ACC112 (cell line): ENCODE data around the gene HRH1.

ENCODE experiments used
- H2AFZ ChIP-seq: fragments of 200-600 bp; sonication (generic); one replicate; pipeline ENCODE4 v1.6.0; 2017; ENCODE audit warnings: antibody characterized with exemption, low read length; ENCODE audit not compliant: unreplicated experiment
- H3K27ac ChIP-seq: fragments of 200-600 bp; sonication (generic); 2 replicates; pipeline ENCODE4 v1.5.1; 2014; ENCODE audit warnings: low read depth, mild to moderate bottlenecking, antibody characterized with exemption, low read length, moderate library complexity
- H3K27me3 ChIP-seq: fragments of 200-600 bp; sonication (generic); 2 replicates; pipeline ENCODE4 v1.6.1; 2014; ENCODE audit warnings: mild to moderate bottlenecking, antibody characterized with exemption, low read length, moderate library complexity, mixed read lengths; ENCODE audit not compliant: insufficient read depth
- H3K36me3 ChIP-seq: fragments of 200-600 bp; sonication (generic); 2 replicates; pipeline ENCODE4 v1.6.1; 2016; ENCODE audit warnings: mild to moderate bottlenecking, antibody characterized with exemption, low read length, moderate library complexity, mixed read lengths; ENCODE audit not compliant: insufficient read depth
- H3K4me1 ChIP-seq: fragments of 200-600 bp; sonication (generic); one replicate; pipeline ENCODE4 v1.6.1; 2016; ENCODE audit warnings: low read length, mixed read lengths; ENCODE audit not compliant: insufficient read depth, unreplicated experiment, control insufficient read depth
- H3K4me3 ChIP-seq: fragments of 200-600 bp; sonication (generic); 2 replicates; pipeline ENCODE4 v1.5.1; 2014; ENCODE audit warnings: mild to moderate bottlenecking, low read depth, low read length
- H3K79me2 ChIP-seq: fragments of 200-600 bp; sonication (generic); one replicate; pipeline ENCODE4 v1.6.0; 2016; ENCODE audit warnings: low read length; ENCODE audit not compliant: control insufficient read depth, unreplicated experiment, insufficient read depth

The HRH1 gene

DNA sequence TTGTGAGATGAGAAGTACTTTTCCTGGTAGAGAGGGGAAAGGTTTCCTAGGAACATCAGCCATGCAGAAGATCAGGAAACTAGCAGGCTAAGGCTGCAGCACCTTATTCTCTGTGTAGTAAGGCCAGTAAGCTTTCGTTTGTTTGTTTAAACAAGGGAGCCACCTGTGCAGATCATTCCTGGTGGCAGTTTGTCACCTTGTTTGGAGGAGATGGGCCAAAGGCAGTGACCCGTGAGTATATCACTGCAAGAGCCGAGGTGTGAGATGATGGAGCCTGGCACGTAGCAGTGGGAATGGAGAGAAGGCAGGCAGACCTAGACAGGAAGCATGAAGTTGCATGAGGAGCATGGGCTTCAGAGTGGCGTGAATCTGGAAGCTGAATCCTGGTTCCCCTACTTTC lies 137.5 kb downstream of the HRH1 start:
- H3K27ac ChIP-seq = peak overlapping the region; percentile 96
- H3K36me3 ChIP-seq = no peaks in the 10 kb centered on the region
- H3K4me3 ChIP-seq = no peak overlapping the region
- peaks cover 30% of the 10 kb centered on the region for H3K79me2 ChIP-seq
- H3K27me3 ChIP-seq = no peaks in the 10 kb centered on the region
- H2AFZ ChIP-seq = no peak overlapping the region
- peaks cover 48% of the 10 kb centered on the region for H3K4me1 ChIP-seq

DNA sequence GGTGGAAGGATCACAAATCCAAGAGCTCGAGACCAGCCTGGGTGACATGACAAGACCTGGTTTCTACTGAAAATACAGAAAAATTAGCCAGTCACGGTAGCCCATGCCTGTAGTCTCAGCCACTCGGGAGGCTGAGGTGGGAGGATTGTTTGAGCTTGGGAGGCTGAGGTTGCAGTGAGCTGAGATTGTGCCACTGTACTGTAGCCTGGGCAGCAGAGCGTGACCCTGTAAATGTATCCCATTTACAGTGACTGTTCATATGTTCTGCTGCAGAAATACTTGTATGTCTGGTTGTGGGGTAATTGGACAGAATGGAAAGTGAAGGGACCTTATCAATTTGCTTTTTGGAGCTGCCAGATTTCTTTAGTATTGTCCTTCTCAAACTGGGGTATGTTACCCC lies 142.8 kb downstream of the HRH1 start:
- no peak overlapping the region for H3K4me3 ChIP-seq
- no peaks in the 10 kb centered on the region for H3K27me3 ChIP-seq
- no peaks in the 10 kb centered on the region for H3K4me1 ChIP-seq
- H2AFZ ChIP-seq = no peak overlapping the region
- peaks cover 20% of the 10 kb centered on the region for H3K36me3 ChIP-seq
- H3K27ac ChIP-seq = no peak overlapping the region
- H3K79me2 ChIP-seq = peaks cover 28% of the 10 kb centered on the region

DNA sequence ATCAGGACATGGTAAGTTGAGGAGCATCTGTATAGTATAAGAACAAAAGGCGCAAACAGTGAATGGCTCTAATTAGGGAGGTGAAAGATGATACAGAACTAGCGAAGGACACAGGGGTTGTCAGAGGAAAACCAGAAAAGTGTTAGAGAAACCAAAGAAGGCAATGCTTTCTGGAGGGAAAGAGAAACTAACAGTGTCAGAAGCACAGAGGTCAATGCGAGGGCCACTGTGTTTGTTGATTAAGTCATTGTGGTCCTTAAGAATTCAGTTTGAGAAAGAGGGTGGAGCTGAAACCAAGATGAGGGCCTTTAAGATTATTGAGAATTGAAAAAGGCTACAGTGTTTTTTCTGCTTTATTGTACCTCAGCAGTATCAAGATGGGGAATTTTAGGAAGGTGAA lies 146.7 kb downstream of the HRH1 start:
- H3K79me2 ChIP-seq = peaks cover 18% of the 10 kb centered on the region
- peaks cover 12% of the 10 kb centered on the region for H3K4me1 ChIP-seq
- H3K36me3 ChIP-seq = peaks cover 24% of the 10 kb centered on the region
- H3K27ac ChIP-seq = no peak overlapping the region
- no peaks in the 10 kb centered on the region for H3K27me3 ChIP-seq
- H3K4me3 ChIP-seq = no peak overlapping the region
- no peak overlapping the region for H2AFZ ChIP-seq

DNA sequence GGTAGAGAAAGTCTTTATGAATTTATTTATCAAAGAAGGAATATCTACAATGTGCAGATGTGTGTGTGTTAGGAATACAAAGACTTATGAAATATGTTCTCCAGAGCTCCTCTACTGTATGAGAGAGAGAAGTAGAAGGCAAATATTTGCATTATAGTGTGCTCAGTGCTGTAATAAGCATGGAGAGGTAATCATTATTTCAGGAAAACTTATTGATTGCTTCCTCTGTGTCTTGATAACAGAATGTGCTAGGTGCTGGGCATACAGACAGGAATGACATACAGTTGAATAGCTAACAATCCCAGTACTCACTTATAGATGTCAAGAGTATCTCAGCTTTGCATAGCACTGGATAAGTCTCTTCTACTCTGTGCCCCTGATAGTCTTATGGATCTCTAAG lies 148.2 kb downstream of the HRH1 start:
- Histone ChIP-seq H3K36me3 (peaks cover 28% of the 10 kb centered on the region), H3K27ac (no peak overlapping the region), H3K27me3 (no peaks in the 10 kb centered on the region), H3K4me3 (no peak overlapping the region), H2AFZ (no peak overlapping the region), H3K79me2 (peaks cover 4% of the 10 kb centered on the region), H3K4me1 (peaks cover 20% of the 10 kb centered on the region)

DNA sequence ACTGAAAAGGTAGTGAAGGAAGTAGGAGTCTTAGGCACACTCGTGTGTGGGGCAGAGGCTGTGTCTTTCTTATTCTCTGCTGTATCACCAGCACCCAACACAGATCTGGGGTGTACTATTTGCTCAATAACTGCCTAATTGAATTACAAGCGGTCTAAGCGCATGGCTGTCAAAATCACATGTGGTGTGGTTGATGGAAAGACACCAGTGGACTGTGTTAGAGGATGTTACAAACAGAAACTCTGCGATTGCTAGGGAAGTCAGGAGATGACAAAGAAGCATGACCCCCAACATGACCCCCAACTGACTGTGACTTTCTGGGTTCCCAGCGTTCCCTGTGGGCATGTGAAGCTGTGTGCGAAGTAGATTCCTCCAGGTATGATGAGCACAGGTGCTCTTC lies 149.9 kb downstream of the HRH1 start:
- Histone ChIP-seq H3K4me3 (no peak overlapping the region), H2AFZ (no peak overlapping the region), H3K27me3 (no peaks in the 10 kb centered on the region), H3K4me1 (peaks cover 20% of the 10 kb centered on the region), H3K36me3 (peaks cover 25% of the 10 kb centered on the region), H3K27ac (no peak overlapping the region), H3K79me2 (no peaks in the 10 kb centered on the region)

DNA sequence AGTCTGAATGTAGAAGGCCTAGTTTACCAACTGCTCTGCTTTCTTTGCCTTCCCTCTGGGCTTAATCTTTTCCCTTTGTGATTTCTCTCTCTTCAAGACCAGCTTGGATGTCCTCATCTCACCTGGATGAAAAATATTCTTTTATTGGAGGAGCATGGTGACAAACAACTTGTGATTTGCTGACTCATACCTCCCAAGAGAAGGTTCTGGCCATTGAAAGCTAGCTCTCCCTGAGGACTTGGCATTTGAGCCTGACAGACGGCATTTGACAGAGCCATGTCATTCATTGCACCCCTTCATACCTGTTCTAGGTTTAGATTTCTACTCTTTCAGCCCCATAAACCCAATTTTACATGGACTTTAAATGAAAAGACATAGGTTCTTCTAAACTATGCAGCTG lies 151.2 kb downstream of the HRH1 start:
- Histone ChIP-seq H3K4me1 (peaks cover 20% of the 10 kb centered on the region), H2AFZ (no peak overlapping the region), H3K27me3 (no peaks in the 10 kb centered on the region), H3K79me2 (no peaks in the 10 kb centered on the region), H3K27ac (no peak overlapping the region), H3K4me3 (no peak overlapping the region), H3K36me3 (peaks cover 16% of the 10 kb centered on the region)

DNA sequence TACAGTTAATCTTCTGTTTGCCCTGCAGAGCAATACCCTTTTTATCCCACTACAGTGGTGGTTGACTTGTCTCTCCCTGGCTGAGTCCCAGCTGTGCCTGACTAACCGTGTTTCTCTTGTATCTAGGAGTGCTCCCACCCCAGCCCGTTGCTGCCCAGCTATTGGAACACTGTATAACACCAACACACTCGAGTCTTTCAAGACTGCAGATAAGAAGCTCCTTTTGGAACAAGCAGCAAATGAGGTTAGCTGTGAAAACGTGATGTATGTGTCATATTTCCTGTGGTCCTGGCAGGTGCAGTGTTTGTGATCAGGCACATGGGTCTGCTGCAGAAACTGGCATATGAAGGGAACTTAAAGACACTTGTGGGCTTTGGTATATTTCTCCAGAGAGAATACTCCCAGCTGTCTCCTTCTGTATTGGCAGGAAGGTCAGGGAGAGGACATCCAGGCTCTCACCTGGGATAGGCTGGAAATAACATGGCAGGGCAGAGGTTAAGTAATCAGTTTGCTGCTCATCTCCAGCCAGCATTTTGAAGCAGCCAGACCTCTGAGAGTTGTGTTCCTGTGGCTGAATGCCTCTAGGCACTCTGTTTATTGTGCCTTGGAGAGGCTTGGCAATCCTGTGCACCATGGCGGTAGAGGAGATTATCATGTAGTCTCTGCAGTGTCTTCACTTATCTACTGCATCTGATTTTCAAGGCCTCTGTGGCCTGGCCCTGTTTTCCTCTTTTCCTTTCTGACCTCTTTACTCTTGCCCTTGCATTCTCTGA lies 152.7 kb downstream of the HRH1 start:
- Histone ChIP-seq H3K79me2 (no peaks in the 10 kb centered on the region), H3K4me1 (peaks cover 20% of the 10 kb centered on the region), H3K27me3 (no peaks in the 10 kb centered on the region), H3K36me3 (peaks cover 21% of the 10 kb centered on the region), H3K27ac (no peak overlapping the region), H2AFZ (no peak overlapping the region), H3K4me3 (no peak overlapping the region)

DNA sequence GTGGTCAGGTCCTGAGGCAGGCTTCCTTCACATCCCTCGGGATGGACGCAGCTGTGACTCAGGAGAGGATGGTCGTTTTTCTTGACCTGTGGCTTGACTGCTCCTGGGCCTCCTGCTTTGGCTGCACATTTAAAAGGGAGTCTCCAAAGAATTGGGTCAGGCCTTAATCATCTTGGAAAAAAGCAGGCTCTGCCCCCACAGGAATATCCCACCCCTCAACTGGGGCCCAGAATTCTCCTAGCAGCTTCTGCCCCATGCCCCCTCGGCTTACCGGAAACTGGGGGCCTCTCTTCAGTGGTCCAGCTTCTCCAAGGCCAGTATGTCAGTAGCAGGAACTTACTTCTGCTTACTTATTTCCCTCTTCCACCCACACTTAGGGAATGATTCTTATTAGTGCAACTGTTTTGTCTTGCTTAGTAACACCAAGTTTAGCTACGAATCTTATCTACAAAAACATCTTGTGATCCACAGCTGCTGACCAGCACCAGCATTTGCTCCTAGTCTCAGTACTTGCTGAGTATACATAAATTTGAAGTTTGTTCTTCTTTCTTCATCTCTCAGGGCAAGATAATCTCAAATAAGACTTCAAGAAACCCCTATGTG lies 153.6 kb downstream of the HRH1 start:
- Histone ChIP-seq H2AFZ (no peak overlapping the region), H3K36me3 (peaks cover 27% of the 10 kb centered on the region), H3K79me2 (no peaks in the 10 kb centered on the region), H3K27me3 (no peaks in the 10 kb centered on the region), H3K4me3 (no peak overlapping the region), H3K4me1 (peaks cover 20% of the 10 kb centered on the region), H3K27ac (no peak overlapping the region)

DNA sequence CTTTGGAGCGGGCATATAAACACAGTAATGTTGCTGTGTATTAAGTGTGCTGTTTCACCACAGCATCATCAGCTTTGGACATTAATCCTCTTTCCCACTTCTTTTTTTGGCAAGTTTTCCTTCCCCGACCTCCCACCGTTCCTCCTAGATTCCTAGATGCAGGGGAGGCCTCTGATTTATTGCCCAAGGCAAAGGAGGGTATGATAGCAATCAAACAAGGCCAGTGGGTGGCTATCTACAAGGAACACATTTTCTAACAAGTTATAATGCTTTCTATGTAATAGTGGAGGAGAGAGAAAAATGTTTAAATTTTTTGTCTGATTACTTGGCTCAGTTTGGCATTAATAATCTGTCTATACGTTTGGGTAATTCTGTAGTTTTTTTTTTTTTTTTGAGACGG lies 156.0 kb downstream of the HRH1 start:
- Histone ChIP-seq H3K79me2 (no peaks in the 10 kb centered on the region), H3K4me3 (no peak overlapping the region), H3K4me1 (peaks cover 15% of the 10 kb centered on the region), H3K36me3 (peaks cover 41% of the 10 kb centered on the region), H3K27ac (no peak overlapping the region), H3K27me3 (no peaks in the 10 kb centered on the region), H2AFZ (no peak overlapping the region)

DNA sequence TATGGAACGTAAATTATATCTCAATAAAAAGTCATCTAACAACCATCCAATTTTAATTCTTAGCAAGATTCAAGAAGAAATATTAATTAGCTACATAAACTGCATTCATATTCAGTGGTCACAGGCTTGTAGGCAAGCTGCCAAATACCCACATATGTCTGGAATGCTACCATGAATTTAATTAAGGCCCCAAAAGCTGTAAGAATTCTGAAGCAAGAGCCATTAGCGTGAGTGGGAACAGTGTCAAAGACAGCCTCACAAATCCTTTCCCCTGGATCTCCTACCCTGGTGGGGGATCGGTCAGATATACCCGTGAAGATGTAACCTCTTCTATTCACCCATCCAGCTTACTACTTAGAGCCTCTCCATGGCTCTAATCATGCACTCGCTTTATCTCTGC lies 157.9 kb downstream of the HRH1 start:
- H3K4me3 ChIP-seq = no peak overlapping the region
- no peaks in the 10 kb centered on the region for H3K79me2 ChIP-seq
- H3K27me3 ChIP-seq = no peaks in the 10 kb centered on the region
- H3K4me1 ChIP-seq = no peaks in the 10 kb centered on the region
- H3K27ac ChIP-seq = no peak overlapping the region
- peaks cover 49% of the 10 kb centered on the region for H3K36me3 ChIP-seq
- no peak overlapping the region for H2AFZ ChIP-seq
